Liver (tissue), 9 donors: ENCODE data around the gene TIMM17B. TPM values are rescaled to one million over a fixed set of nuclear protein-coding genes. Genes with fewer than 3 reads are reported as not detected.

Source experiments
- DNase-seq: peaks from one replicate; pipeline ENCODE4 v3.0.0-alpha.2; 2017; ENCODE audit warnings: low spot score
- H3K27ac ChIP-seq, 2 donors: one replicate each; pipeline ENCODE4 v1.7.0; 2013; ENCODE audit warnings: inconsistent platforms in 2 of 2, low read length in 2 of 2, control low read depth in 1 of 2, low read depth in 1 of 2, mild to moderate bottlenecking in 1 of 2
- H3K27me3 ChIP-seq, 4 donors: one replicate each; pipeline versions ENCODE4 v1.6.1 to v1.7.0; 2013; ENCODE audit warnings: low read length in 3 of 4, inconsistent platforms in 1 of 4, mild to moderate bottlenecking in 1 of 4, moderate library complexity in 1 of 4; ENCODE audit not compliant: control insufficient read depth in 4 of 4, insufficient read depth in 4 of 4
- H3K36me3 ChIP-seq, 4 donors: one replicate each; pipeline versions ENCODE4 v1.6.1 to v1.7.0; 2013; ENCODE audit warnings: low read length in 3 of 4, mild to moderate bottlenecking in 3 of 4, low read depth in 1 of 4, moderate library complexity in 1 of 4; ENCODE audit not compliant: control insufficient read depth in 4 of 4, insufficient read depth in 3 of 4
- H3K4me1 ChIP-seq, 4 donors: one replicate each; pipeline versions ENCODE4 v1.6.1 to v1.7.0; 2013; ENCODE audit warnings: low read length in 3 of 4, mild to moderate bottlenecking in 3 of 4, moderate library complexity in 1 of 4; ENCODE audit not compliant: control insufficient read depth in 4 of 4, insufficient read depth in 4 of 4
- H3K4me3 ChIP-seq, 3 donors: one replicate each; pipeline versions ENCODE4 v1.6.1 to v1.7.0; 2013; ENCODE audit warnings: low read length in 3 of 3, control low read depth in 1 of 3, low read depth in 1 of 3, mild to moderate bottlenecking in 1 of 3
- H3K9ac ChIP-seq, 2 donors: one replicate each; pipeline ENCODE4 v1.7.0; 2013; ENCODE audit warnings: low read length in 2 of 2, mild to moderate bottlenecking in 2 of 2, moderate library complexity in 2 of 2, control low read depth in 1 of 2, low read depth in 1 of 2
- H3K9me3 ChIP-seq, 4 donors: one replicate each; pipeline versions ENCODE4 v1.6.1 to v1.7.0; 2013; ENCODE audit warnings: low read length in 3 of 4; ENCODE audit not compliant: control insufficient read depth in 4 of 4
- ATF3 ChIP-seq: IDR thresholded peaks from 2 replicates; pipeline ENCODE4 v1.6.1; 2016; ENCODE audit warnings: antibody characterized with exemption
- CTCF ChIP-seq: fragments of 150-350 bp; IDR thresholded peaks from 2 replicates; pipeline ENCODE4 v1.5.1; 2017; ENCODE audit warnings: improper control_type of control experiment, low read depth, low read length; ENCODE audit not compliant: missing input control
- EGR1 ChIP-seq, 2 donors: IDR thresholded peaks; 2 replicates each; pipeline ENCODE4 v1.6.1; 2016 to 2018; ENCODE audit warnings: antibody characterized with exemption in 2 of 2, low read depth in 2 of 2
- FOXA1 ChIP-seq: IDR thresholded peaks from 2 replicates; pipeline ENCODE4 v1.6.1; 2016; ENCODE audit warnings: antibody characterized with exemption
- FOXA2 ChIP-seq: IDR thresholded peaks from 2 replicates; pipeline ENCODE4 v1.6.1; 2016; ENCODE audit warnings: antibody characterized with exemption
- GABPA ChIP-seq, 2 donors: IDR thresholded peaks in 1 of 2; conservative IDR thresholded peaks in 1 of 2; 2 replicates each; pipeline ENCODE4 v1.6.1; 2016; ENCODE audit warnings: antibody characterized with exemption in 2 of 2, mild to moderate bottlenecking in 1 of 2, moderate library complexity in 1 of 2
- HNF4A ChIP-seq, 2 donors: conservative IDR thresholded peaks; 2 replicates each; pipeline ENCODE4 v1.6.1; 2016; ENCODE audit warnings: antibody characterized with exemption in 2 of 2, mild to moderate bottlenecking in 2 of 2
- HNF4G ChIP-seq: IDR thresholded peaks from 2 replicates; pipeline ENCODE4 v1.6.1; 2016; ENCODE audit warnings: antibody characterized with exemption
- JUND ChIP-seq, 2 donors: IDR thresholded peaks; 2 replicates each; pipeline ENCODE4 v1.6.1; 2016; ENCODE audit warnings: antibody characterized with exemption in 2 of 2
- MAX ChIP-seq: IDR thresholded peaks from 2 replicates; pipeline ENCODE4 v1.6.1; 2016; ENCODE audit warnings: antibody characterized with exemption
- NR2F2 ChIP-seq: IDR thresholded peaks from 2 replicates; pipeline ENCODE4 v1.6.1; 2016; ENCODE audit warnings: antibody characterized with exemption
- RAD21 ChIP-seq, 2 donors: IDR thresholded peaks; 2 replicates each; pipeline ENCODE4 v1.6.1; 2016; ENCODE audit warnings: antibody characterized with exemption in 2 of 2, mild to moderate bottlenecking in 2 of 2
- REST ChIP-seq: IDR thresholded peaks from 2 replicates; pipeline ENCODE4 v1.6.1; 2016; ENCODE audit warnings: antibody characterized with exemption, mild to moderate bottlenecking
- RXRA ChIP-seq, 2 donors: IDR thresholded peaks; 2 replicates each; pipeline ENCODE4 v1.6.1; 2017 to 2018; ENCODE audit warnings: antibody characterized with exemption in 2 of 2, mild to moderate bottlenecking in 1 of 2
- SP1 ChIP-seq: IDR thresholded peaks from 2 replicates; pipeline ENCODE4 v1.6.1; 2018; ENCODE audit warnings: antibody characterized with exemption, mild to moderate bottlenecking
- TAF1 ChIP-seq: conservative IDR thresholded peaks from 2 replicates; pipeline ENCODE4 v1.6.1; 2016; ENCODE audit warnings: antibody characterized with exemption, mild to moderate bottlenecking
- YY1 ChIP-seq: IDR thresholded peaks from 2 replicates; pipeline ENCODE4 v1.6.1; 2016; ENCODE audit warnings: antibody characterized with exemption, mild to moderate bottlenecking
- ZBTB33 ChIP-seq: IDR thresholded peaks from 2 replicates; pipeline ENCODE4 v1.6.1; 2016; ENCODE audit warnings: antibody characterized with exemption
- WGBS: extraction: QIAGEN DNeasy Blood & Tissue Kit; methylation state at CpG from one replicate; pipeline ENCODE4 v1.1.7; 2013; 5-methylcytosine and 5-hydroxymethylcytosine counted together
- polyA plus RNA-seq, 2 donors: library from polyadenylated mRNA; stranded (reverse) in 1 of 2; unstranded in 1 of 2; fragments of 200-250 nt in 1 of 2; fragments of >200 nt in 1 of 2; fragmentation: Nextera tagmentation in 1 of 2; extraction: Ambion mirVana in 1 of 2; gene quantifications; one replicate each; pipeline versions ENCODE4 v1.2.1 to v1.2.3, GENCODE V29; 2013 to 2015
- total RNA-seq, 2 donors: library from RNA; depleted of rRNA; stranded (reverse); fragments of >200 nt; gene quantifications; one replicate each; pipeline ENCODE4 v1.2.3, GENCODE V29; 2014
- donor health status: healthy.
- donor health status: healthy.
- donor health status: healthy.
- donor health status: healthy.
- donor health status: healthy.

Gene TIMM17B
- total and polyA plus RNA-seq, 4 donors, result 22.8 to 53.1 (median 30.0) TPM

- Histone ChIP-seq H3K27ac (no peak overlapping the region), H3K4me3 (no peak overlapping the region), H3K9me3 (no peaks in the 10 kb centered on the region), H3K4me1 (peaks cover 2 to 5% (median 3%) of the 10 kb centered on the region in 4 donors), H3K36me3 (peaks cover 4 to 48% (median 12%) of the 10 kb centered on the region in 4 donors), H3K27me3 (no peaks in the 10 kb centered on the region), H3K9ac (no peak overlapping the region)
- no peak for TF ChIP-seq ATF3
- TF ChIP-seq FOXA2, result no peak
- TF ChIP-seq SP1, result no peak
- no peak for TF ChIP-seq JUND (IDR thresholded peaks at IDR 0.05)
- no peak for TF ChIP-seq YY1
- TF ChIP-seq MAX, result no peak
- no peak for TF ChIP-seq RAD21 (IDR thresholded peaks at IDR 0.05)
- TF ChIP-seq EGR1 (IDR thresholded peaks at IDR 0.05; ENCODE audit: low read depth in 2 of 2), result no peak
- no peak for TF ChIP-seq GABPA (IDR thresholded peaks at IDR 0.05 in 1 of 2, conservative IDR thresholded peaks at IDR 0.05 in 1 of 2)
- no peak for TF ChIP-seq NR2F2
- no peak for TF ChIP-seq HNF4G
- TF ChIP-seq ZBTB33, result no peak
- no peak for TF ChIP-seq HNF4A (conservative IDR thresholded peaks at IDR 0.05)
- TF ChIP-seq RXRA (IDR thresholded peaks at IDR 0.05), result no peak
- no peak for TF ChIP-seq TAF1
- TF ChIP-seq CTCF, result no peak
- TF ChIP-seq FOXA1, result no peak
- whole genome bisulfite sequencing, result 93% methylated on average over 14 of the region's 14 CpGs
- DNase-seq, result no peak
These were observed 5.2 kb upstream of the TIMM17B start for GRCh38 chrX:48902776-48903175.

- Histone ChIP-seq H3K36me3 (peaks cover 4 to 48% (median 12%) of the 10 kb centered on the region in 4 donors), H3K27me3 (no peaks in the 10 kb centered on the region), H3K9ac (no peak overlapping the region), H3K4me3 (no peak overlapping the region), H3K9me3 (no peaks in the 10 kb centered on the region), H3K27ac (no peak overlapping the region), H3K4me1 (peaks cover 2 to 5% (median 3%) of the 10 kb centered on the region in 4 donors)
- DNase-seq, result no peak
- TF ChIP-seq MAX, result no peak
- no peak for TF ChIP-seq SP1
- no peak for TF ChIP-seq REST
- no peak for TF ChIP-seq JUND (IDR thresholded peaks at IDR 0.05)
- TF ChIP-seq ATF3, result no peak
- 97% methylated on average over 20 of the region's 20 CpGs for WGBS
These were observed 4.6 kb upstream of the TIMM17B start for GRCh38 chrX:48902135-48902534.
